Medulla oblongata (tissue), 1 donor: ENCODE results near the gene CDK11B.

ENCODE experiments used
- DNase-seq: peaks from one replicate; pipeline ENCODE4 v3.0.0-alpha.2; 2015; ENCODE audit errors: extremely low spot score

CDK11B gene

DNA sequence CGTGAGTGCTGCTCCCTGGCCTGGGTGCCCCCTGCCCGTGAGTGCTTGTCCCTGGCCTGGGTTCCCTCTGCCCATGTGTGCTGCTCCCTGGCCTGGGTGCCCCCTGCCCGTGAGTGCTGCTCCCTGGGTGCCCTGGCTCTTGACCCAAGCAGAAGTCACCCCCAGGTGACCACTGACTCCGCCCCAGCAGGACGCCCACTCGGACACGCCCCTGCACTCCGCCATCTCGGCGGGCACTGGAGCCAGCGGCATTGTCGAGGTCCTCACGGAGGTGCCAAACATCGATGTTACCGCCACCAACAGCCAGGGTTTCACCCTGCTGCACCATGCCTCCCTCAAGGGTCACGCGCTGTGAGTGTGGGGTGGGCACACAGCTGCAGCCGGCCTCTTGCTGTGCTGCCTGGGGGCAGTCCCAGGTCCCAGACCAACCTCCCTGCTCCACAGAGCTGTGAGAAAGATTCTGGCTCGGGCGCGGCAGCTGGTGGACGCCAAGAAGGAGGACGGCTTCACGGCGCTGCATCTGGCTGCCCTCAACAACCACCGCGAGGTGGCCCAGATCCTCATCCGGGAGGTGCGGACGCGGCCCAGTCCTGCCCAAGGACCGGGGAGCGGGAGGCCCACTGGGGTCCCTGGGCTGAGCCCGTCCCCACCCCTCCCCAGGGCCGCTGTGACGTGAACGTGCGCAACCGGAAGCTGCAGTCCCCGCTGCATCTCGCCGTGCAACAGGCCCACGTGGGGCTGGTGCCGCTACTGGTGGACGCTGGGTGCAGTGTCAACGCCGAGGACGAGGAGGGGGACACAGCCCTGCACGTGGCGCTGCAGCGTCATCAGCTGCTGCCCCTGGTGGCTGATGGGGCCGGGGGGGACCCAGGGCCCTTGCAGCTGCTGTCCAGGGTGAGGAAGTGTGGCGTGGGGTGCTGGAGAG is 30.7 kb downstream of the CDK11B start:
- DNase-seq: no peak

DNA sequence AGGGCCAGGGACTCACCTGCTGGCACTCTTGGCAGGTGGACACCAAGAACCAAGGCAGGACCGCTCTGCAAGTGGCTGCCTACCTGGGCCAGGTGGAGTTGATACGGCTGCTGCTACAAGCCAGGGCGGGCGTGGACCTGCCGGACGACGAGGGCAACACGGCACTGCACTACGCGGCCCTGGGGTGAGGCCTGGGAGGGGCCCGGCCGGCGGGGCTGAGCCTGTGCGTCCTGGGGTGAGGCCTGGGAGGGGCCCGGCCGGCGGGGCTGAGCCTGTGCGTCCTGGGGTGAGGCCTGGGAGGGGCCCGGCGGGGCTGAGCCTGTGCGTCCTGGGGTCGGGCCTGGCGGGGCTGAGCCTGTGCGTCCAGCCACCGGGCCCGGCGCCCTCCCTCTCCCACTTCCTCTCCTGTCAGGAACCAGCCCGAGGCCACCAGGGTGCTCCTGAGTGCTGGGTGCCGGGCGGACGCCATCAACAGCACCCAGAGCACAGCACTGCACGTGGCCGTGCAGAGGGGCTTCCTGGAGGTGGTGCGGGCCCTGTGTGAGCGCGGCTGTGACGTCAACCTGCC is 31.5 kb downstream of the CDK11B start:
- DNase-seq: no peak

DNA sequence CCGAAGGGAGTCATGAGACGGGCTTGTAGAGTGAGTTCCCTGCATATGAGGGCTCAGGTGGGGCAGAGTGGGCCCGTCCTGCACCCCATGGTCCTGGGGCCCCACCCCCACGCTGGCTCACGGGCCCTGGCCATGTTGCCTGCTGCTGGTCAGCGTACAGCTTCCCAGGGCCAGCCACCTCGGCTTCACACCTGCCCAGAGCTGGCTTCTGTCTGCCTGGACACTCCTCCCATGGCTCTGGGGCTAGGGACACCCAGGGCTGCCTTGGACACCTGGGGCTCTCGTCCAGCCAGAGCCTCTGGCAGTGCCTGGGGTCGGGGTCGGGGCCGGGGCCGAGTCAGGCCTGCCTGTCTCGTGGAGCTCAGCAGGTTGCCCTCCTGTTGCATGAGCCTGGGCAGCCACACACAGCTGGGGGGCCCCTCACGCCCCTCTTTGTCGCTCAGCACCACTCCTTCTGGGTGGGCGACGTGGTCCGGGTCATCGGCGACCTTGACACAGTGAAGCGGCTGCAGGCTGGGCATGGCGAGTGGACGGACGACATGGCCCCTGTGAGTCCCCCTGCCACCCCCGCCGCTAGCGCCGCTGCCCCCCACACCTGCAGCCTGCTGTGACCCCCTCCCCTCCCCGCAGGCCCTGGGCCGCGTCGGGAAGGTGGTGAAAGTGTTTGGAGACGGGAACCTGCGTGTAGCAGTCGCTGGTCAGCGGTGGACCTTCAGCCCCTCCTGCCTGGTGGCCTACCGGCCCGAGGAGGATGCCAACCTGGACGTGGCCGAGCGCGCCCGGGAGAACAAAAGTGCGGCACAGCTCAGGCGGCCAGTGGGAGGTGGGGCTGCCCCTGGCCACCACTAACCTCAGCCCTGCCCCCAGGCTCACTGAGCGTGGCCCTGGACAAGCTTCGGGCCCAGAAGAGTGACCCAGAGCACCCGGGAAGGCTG is 32.3 kb downstream of the CDK11B start:
- no peak for DNase-seq

DNA sequence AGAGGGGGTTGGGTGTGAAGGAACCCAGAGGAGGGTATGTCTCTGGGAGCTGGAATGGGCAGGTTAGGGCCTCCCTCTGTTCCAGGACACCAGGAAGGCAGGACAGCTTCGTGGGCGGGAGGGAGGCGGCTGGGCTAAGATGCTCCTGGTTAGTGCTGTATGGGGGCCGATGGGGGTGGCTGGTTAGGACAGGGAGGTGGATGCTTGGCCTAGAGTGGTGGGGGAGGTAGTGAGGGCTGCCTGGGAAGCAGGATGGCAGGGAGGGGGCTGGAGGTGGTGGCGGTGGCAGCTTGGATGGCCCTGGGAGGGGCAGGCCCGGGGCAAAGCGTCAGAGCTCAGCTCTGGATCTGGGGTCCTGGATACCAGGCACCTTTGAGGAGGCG is 33.0 kb downstream of the CDK11B start:
- DNase-seq: no peak

DNA sequence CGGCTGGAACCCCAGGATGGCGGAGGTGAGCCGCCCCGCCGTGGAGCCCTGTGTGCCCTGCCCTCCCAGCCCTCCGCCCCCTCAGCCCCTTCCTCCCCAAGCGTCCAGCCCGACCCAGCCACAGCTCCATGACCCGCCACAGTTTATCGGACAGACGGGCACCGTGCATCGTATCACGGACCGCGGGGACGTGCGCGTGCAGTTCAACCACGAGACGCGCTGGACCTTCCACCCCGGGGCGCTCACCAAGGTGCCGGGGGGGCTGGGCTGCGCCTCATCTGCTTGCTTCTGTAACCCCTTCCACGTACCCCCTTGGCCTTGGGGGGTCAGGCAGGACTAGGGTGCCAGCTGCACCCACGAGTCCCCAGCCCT is 33.4 kb downstream of the CDK11B start:
- DNase-seq: no peak

DNA sequence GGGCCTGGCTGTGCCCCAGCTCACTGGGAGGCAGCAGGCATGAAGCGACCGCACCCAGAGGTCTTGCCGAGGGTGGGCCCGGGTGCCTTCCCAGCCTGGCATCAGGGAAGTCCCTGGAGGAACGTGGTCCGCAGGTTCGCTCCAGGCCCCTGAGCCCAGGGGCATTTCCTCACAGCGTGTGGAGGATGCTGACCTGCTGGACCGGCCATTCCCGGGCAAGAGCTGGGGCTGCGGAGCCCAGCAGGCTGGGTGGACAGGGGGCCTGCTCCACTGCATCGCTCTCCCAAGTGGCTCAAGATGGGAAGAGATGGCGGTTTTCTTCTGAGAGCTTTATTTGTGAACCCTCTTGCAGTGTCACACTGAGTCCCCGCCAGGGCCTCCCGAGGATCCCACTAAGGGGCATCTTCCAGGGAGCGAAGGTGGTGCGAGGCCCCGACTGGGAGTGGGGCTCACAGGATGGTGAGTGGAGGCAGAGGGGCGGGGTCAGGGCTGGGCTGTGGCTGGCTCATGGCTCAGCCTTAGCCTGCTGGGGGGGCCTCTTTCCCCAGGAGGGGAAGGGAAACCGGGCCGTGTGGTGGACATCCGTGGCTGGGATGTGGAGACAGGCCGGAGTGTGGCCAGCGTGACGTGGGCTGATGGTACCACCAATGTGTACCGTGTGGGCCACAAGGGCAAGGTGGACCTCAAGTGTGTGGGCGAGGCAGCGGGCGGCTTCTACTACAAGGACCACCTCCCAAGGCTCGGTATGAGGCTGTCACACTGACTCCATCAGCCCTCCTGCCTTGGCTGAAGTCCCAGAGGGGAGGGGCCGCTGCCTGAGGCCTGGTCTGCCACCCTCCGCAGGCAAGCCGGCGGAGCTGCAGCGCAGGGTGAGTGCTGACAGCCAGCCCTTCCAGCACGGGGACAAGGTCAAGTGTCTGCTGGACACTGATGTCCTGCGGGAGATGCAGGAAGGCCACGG is 34.1 kb downstream of the CDK11B start:
- no peak for DNase-seq

DNA sequence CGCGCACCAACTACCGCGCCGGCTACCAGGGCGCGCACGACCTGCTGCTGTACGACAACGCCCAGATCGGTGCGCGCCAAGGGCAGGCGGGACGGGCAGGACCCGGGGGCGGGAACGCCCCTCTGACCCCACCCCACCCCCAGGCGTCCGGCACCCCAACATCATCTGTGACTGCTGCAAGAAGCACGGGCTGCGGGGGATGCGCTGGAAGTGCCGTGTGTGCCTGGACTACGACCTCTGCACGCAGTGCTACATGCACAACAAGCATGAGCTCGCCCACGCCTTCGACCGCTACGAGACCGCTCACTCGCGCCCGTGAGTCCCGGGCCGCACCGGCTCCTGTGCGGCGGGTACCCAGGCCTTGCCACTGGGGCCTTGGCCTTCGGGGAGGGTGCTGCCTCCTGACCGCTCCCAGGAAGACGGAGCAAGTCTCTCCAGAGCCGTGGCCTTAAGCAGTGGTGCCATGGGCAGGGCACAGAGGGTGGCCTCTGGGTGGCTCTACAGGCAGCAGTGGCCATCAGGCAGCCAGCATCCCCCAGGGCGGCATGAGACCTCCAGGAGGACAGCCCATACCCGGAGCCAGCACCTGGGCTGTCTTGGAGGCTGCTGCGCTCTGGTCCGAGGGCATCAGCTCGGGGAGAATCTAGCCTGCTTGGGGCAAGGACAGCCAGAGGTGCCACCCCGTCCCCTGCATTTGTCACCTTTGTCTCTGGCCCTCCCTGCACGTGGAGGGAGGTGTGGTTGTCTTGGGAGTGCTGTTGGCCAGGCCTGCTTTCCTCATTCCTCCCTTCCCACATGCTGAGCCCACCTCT is 35.0 kb downstream of the CDK11B start:
- DNase-seq: no peak

DNA sequence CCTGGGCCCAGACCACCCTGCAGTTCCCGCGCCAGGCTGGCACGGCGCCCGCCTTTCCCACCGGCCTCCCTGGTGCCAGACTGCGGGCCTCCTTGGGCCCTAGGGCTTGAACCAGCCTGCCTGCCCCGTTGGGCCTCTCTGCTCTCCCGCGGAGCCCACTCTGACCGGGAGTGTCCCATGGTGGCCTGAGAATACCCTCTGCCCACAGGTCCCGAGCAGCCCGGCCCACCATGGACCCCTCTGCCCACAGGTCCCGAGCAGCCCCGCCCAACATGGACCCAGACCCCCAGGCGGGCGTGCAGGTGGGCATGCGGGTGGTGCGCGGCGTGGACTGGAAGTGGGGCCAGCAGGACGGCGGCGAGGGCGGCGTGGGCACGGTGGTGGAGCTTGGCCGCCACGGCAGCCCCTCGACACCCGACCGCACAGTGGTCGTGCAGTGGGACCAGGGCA is 35.6 kb downstream of the CDK11B start:
- no peak for DNase-seq

DNA sequence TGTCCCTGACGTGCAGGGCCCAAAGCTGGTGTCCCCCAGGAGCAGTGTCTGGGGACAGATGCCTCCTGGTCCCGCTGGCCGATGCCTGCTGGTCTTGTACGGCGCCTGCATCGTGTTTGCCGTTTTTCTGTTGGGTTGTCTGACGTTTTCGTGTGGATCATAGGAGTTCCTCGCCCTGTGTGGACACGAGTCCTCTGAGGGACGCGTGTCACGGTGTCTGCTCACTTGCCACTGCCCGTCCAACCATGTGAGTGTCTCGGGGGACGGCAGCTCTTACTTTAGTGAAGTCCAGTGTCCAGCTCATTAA is 36.1 kb downstream of the CDK11B start:
- DNase-seq: no peak

DNA sequence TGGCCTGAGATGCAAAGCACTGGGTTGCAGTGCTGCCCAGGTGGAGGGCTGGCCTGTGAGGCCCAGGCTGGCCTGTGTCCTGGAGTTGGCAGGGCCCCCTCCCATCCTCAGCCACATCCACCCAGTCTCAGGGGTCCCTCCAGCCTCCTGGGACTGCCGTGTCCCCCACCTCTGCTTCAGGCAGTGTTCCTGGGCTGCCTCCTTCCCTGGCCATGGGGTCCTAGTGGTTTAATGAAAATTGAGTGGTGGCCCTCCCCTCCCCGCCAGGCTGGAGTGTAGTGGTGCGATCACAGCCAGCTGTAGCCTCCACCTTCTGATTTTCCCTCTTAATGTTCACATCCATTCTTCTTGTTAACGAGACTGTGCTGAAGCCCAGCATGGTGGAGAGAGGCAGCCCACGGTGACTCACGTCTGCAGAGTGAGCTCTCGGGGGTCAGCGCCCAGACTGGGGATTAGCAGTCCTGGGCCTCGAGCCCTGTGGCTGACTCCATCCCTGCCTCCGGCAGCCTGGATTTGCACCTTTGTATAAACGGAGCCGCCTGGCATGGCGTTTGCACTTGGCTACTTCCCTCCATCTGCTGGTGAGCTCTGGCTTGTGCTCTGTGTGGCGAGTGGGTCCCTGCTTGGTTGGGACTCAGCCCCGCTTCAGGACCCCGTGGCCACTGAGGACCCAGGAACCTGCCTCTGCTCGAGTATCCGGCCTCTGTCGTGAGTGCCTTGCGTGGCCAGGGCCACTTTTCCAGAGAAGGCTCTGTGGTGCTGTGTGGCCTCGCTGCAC is 36.6 kb downstream of the CDK11B start:
- no peak for DNase-seq

DNA sequence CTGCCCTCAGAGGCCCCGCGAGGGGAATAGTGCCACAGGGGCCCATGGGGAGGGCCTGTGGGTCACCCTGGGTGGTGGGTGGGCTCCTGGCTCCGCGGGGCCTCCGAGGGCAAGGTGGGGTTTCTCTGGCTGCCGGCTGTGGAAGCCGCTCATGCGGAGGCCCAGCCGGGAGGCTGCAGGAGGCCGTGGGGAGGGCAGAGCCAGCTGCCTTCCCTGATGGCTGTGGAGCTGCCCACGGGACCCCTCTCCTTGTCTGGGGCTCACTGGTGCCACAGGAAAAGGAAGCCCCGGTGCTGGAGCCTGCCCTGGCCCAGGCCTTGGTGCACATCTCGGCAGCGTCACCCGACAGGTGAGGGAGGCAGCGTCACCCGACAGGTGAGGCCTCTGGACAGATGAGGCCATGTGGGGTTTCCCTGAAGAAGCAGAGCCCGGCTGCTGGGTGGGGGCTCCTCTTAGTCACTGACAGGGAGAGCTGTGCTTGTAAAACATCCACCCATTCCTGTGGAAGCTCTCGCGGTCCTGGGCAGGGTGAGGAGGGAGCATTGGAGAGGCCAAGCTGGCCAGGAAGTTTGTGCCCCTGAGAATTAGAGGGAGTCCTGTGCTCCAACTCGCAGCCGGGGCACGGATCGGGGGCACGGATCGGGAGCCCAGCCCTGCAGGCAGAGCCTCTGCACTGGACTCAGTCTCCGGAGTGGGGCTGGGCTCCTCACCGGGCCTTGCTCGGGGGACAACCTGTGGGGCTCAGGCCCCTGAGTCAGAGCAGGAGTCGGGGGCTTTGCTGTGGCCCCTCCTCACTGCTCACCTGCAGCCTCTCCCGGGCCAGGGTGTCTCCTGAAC is 37.4 kb downstream of the CDK11B start:
- DNase-seq: no peak

DNA sequence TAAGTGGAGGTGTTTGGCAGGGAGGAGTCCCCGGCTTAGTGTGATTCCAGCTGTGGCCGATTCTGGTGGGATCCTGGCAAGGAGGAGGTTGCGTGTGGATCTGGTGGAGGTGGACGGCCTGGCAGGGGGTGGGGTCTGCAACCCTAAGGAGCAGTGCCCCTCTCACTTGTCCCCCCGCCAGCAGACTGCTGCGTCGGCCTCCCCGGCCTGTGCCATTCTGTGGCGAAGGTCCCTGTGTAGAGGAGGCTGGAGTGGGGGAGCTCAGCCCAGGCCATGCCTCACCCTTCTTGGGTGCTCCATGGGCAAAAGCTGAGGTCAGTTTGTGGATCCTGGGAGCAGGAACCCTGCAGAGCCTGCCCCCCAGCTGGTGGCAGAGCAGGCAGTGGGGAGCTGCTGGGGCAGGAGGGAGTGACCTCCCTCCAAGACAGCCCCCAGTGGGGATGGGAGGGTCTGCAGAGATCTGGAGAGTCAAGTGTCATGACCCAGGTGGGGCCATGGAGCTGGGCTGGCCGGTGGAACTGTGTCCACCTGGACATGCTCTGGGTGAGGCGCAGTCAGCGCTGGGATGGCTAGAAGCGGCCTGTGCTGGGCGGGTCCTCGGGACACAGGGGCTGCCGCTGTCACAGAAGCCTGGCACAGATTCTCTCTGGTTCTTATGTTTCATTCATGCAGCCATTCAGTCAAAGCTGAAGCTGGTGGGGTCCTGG is 38.2 kb downstream of the CDK11B start:
- no peak for DNase-seq

DNA sequence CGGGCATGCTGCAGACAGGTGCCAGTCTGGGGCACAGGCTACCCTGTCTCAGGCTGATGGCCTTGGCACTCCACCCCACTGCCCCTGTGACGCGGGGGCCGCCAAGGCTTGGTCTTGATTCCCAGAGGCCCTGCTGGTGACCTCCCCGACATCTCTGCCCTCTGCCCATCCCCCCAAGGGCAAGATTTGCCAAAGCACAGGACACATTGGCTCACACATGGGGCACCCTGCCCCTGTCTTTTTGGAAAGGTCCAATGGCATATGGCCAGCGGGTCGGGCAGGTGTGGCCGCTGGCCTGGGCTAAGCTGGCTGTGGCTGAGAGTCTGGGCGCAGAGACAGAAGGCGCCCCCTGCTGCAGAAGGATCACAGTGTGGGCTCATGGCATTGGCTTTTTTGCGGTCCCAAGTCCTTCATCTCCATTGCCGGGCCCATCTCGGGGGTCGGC is 38.9 kb downstream of the CDK11B start:
- DNase-seq: no peak

DNA sequence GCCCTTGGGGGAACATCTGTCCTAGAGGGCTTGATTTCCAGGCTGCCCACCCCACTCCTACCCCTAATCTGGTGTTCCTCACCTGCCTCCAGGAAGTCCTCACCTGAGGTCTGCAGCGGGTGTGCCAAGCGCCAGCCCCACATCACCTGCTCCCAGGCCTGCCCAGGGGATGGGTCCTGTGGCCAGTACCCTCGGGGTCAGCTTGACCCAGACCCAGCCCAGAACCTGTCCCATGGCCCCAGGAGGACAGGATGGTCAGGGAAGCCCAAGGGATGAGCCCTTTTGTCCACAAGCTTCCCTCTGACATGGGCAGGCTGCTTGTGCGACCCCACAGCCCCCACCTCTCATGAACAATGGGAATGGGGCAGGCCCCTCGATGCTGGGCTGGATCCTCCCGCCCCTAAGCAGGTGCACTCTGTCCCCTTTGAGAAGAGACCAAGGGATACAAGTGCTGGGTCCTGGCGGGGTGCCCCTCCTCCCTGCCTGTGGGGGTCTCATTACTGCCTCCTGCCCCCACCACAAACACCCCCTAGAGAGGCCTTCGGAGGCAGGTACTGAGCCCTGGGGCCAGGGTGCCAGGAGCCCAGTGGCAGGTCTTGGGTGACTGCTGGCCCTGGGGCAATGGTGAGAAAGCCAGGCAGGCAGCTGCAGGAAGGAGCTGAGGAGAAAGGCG is 40.3 kb downstream of the CDK11B start:
- no peak for DNase-seq

DNA sequence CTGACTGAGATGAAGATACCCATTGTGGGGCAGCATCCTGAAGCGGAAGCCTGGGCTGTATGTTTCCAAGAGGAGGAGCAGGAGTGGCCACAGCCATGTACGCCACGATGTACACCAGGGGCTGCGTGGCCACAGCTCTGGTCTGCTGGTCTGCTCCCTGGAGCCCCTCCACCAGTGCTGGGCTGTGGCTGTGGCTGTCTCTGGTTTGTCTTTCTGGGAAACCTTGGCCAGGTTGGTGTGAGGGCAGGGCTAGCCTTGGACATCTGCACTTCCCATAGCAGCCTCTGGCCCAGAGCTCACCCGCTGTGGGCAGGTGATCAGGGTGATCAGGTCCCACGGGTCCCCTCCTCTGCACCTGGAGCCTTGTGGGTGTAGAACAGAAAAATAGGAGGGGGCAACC is 40.9 kb downstream of the CDK11B start:
- no peak for DNase-seq

DNA sequence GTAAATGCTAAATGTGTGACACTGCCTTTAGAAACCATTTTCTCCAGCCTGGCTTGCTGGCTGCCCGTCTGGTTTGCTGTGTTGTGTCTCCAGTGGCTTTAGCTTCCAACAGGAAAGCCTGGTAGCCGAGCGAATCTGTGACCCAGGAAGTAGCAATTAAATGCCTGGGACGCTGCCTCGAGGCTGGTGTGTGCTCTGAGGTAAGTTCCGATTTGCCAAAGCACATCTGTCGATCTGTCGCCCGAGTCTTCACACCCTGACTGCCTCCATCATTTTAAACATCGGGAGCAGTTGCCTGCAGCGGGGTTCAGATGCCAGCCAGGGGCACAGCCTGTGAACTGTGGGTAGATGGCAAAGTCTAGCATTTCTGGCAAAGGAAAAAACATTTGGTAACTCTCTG is 41.3 kb downstream of the CDK11B start:
- no peak for DNase-seq

DNA sequence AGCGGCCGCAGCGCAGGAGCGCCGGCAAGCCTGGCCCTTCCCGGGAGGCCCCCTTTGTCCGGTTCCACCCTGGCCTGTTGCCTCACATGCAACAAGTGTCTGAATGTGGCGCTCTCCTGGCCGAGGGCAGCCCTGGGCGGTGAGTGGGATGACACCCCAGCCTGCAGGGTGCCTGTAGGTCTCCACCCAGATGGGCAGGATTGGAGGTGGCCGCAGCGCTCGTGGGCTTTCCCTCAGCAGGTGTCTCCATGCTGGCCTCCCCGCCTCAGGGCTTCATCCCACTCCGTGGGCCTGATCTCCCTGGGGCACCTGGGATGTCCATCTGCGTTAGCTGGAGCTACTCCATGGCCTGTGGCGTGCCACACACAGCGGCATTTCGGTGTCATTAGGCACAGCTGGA is 42.0 kb downstream of the CDK11B start:
- no peak for DNase-seq
